Mesothelial cell of epicardium (in vitro differentiated cells): ENCODE measurements around the gene SUGP1. TPM values are rescaled to one million over a fixed set of nuclear protein-coding genes. Genes with fewer than 3 reads are reported as not detected.

ENCODE experiments used
- DNase-seq, 2 experiments: peaks; one replicate each; pipeline ENCODE4 v3.0.0; 2021; ENCODE audit warnings: low spot score in 2 of 2; ENCODE audit not compliant: unreplicated experiment in 2 of 2
- H3K27ac Mint-ChIP-seq: 2 replicates; pipeline ENCODE4 v1.8.0; 2021; ENCODE audit warnings: mixed read lengths
- H3K27me3 Mint-ChIP-seq: 2 replicates; pipeline ENCODE4 v1.8.0; 2021; ENCODE audit warnings: low read depth, mixed read lengths
- H3K36me3 Mint-ChIP-seq: 2 replicates; pipeline ENCODE4 v1.8.0; 2021; ENCODE audit warnings: mixed read lengths
- H3K4me1 Mint-ChIP-seq: 2 replicates; pipeline ENCODE4 v1.8.0; 2021; ENCODE audit warnings: mixed read lengths
- H3K4me3 Mint-ChIP-seq: 2 replicates; pipeline ENCODE4 v1.8.0; 2021; ENCODE audit warnings: mild to moderate bottlenecking, moderate library complexity, mixed read lengths
- H3K9me3 Mint-ChIP-seq: 2 replicates; pipeline ENCODE4 v1.8.0; 2021; ENCODE audit warnings: mixed read lengths
- total RNA-seq: library from RNA; stranded (reverse); gene quantifications from 3 replicates; pipeline ENCODE4 v1.2.1, GENCODE V29; 2021
- TF ChIP-seq, protein P1 (sequence below): fragments of 200-600 bp; sonication (generic); IDR thresholded peaks from one replicate; pipeline ENCODE4 v1.5.0; 2021; ENCODE audit warnings: antibody characterized with exemption; ENCODE audit not compliant: unreplicated experiment

SUGP1 gene
- total RNA-seq, 1 donor from 2014 or later, result 77.2 TPM

GRCh38 chr19:19321141-19321577, 850 bp upstream of the SUGP1 start:
- Mint-ChIP-seq H3K4me3 (peak overlapping the region; percentile 100), H3K27me3 (no peaks in the 10 kb centered on the region), H3K27ac (peak overlapping the region; percentile 96), H3K36me3 (peaks cover 25% of the 10 kb centered on the region), H3K9me3 (no peaks in the 10 kb centered on the region), H3K4me1 (peaks cover 13% of the 10 kb centered on the region)
- TF ChIP-seq, protein P1, sequence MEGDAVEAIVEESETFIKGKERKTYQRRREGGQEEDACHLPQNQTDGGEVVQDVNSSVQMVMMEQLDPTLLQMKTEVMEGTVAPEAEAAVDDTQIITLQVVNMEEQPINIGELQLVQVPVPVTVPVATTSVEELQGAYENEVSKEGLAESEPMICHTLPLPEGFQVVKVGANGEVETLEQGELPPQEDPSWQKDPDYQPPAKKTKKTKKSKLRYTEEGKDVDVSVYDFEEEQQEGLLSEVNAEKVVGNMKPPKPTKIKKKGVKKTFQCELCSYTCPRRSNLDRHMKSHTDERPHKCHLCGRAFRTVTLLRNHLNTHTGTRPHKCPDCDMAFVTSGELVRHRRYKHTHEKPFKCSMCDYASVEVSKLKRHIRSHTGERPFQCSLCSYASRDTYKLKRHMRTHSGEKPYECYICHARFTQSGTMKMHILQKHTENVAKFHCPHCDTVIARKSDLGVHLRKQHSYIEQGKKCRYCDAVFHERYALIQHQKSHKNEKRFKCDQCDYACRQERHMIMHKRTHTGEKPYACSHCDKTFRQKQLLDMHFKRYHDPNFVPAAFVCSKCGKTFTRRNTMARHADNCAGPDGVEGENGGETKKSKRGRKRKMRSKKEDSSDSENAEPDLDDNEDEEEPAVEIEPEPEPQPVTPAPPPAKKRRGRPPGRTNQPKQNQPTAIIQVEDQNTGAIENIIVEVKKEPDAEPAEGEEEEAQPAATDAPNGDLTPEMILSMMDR, result no peak
- peak in 1 of 2 experiments; percentile 51 for DNase-seq

DNA sequence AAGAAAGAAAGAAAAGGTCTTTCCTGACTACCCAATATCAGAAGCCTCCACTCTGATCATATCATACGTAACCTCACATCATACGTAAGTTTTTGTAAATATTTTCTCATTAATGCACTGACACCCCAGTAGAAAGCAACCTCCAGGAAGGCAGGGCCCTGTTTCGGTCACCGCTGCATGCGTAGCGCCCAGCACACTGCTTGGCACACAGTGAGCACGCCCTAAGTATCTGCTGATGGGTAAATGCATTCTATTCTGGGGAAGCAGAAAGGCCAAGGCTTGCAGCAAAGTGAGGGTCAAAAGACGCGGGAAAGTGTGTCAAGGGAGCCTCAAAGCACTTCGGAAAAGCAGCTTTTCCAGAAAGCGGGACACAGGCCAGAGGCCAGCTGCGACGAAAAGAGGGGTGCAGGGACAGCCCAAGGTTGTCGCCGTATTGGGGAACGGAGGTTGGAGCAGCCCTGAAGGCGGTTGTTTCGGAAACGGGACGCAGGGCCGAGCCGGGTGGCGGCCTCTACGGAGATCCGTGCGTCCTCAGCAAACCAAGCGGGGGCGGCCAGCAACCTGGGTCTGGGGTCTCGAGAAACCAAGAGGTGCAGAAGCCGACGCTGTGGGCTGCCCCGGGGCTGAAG, 463 bp downstream of the SUGP1 start:
- no peaks in the 10 kb centered on the region for H3K9me3 Mint-ChIP-seq
- no peaks in the 10 kb centered on the region for H3K27me3 Mint-ChIP-seq
- peaks cover 24% of the 10 kb centered on the region for H3K36me3 Mint-ChIP-seq
- peak overlapping the region; percentile 100 for H3K4me3 Mint-ChIP-seq
- TF ChIP-seq, protein P1, result no peak
- no peak for DNase-seq
- H3K27ac Mint-ChIP-seq, result peak overlapping the region; percentile 100
- H3K4me1 Mint-ChIP-seq, result peaks cover 13% of the 10 kb centered on the region

- Mint-ChIP-seq H3K36me3 (peaks cover 15% of the 10 kb centered on the region), H3K27ac (no peak overlapping the region), H3K27me3 (no peaks in the 10 kb centered on the region), H3K9me3 (no peaks in the 10 kb centered on the region), H3K4me3 (no peak overlapping the region), H3K4me1 (peaks cover 5% of the 10 kb centered on the region)
- TF ChIP-seq, protein P1, result no peak
- DNase-seq, result no peak
Measured at GRCh38 chr19:19316082-19316481, 4.2 kb downstream of the SUGP1 start.

DNA sequence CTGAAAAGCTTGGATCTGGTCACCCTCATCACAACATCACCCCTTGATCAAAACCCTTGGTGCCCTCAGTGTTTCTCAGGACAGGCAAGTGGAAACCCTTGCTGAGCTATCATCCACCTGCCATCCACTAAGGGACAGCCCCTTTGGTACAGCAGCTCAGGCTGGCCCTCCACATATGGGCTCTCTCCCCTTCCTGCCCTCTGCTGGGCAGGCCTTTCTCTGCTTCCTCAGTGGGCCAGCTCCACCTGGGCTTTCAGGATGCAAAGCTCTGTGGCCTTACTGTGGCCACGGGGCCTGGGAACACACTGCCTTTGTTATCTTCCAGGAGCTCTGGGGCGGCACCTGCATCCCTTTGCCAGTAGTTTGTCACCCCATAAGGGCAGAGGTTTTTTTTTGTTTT, 4.9 kb downstream of the SUGP1 start:
- TF ChIP-seq, protein P1, result no peak
- H3K27ac Mint-ChIP-seq, result no peak overlapping the region
- H3K4me1 Mint-ChIP-seq, result peaks cover 5% of the 10 kb centered on the region
- no peaks in the 10 kb centered on the region for H3K27me3 Mint-ChIP-seq
- peaks cover 16% of the 10 kb centered on the region for H3K36me3 Mint-ChIP-seq
- no peak overlapping the region for H3K4me3 Mint-ChIP-seq
- no peaks in the 10 kb centered on the region for H3K9me3 Mint-ChIP-seq
- DNase-seq, result no peak

- TF ChIP-seq, protein P1, result no peak
- Mint-ChIP-seq H3K4me1 (no peaks in the 10 kb centered on the region), H3K27ac (no peak overlapping the region)
Measured at GRCh38 chr19:19308373-19308772, 11.9 kb downstream of the SUGP1 start.

More at GRCh38 chr19:19308373-19308772, 11.9 kb downstream of the SUGP1 start:
- Mint-ChIP-seq H3K4me3 (no peak overlapping the region), H3K27me3 (no peaks in the 10 kb centered on the region), H3K36me3 (peaks cover 14% of the 10 kb centered on the region), H3K9me3 (no peaks in the 10 kb centered on the region)
- no peak for DNase-seq
